DMS53 treated with DMSO at 0.1 percent for 48 hours (cell line): ENCODE results near the gene BICD1.
"Not testable (repeated sequence)": the region's sequence is repeated elsewhere in the genome, so short reads cannot be mapped to it uniquely, and the experiment has no call there.

Experiments
- DNase-seq: peaks from one replicate; lab custom pipeline; 2025; ENCODE audit not compliant: unreplicated experiment; lab: John Stamatoyannopoulos, UW

Gene BICD1

DNA sequence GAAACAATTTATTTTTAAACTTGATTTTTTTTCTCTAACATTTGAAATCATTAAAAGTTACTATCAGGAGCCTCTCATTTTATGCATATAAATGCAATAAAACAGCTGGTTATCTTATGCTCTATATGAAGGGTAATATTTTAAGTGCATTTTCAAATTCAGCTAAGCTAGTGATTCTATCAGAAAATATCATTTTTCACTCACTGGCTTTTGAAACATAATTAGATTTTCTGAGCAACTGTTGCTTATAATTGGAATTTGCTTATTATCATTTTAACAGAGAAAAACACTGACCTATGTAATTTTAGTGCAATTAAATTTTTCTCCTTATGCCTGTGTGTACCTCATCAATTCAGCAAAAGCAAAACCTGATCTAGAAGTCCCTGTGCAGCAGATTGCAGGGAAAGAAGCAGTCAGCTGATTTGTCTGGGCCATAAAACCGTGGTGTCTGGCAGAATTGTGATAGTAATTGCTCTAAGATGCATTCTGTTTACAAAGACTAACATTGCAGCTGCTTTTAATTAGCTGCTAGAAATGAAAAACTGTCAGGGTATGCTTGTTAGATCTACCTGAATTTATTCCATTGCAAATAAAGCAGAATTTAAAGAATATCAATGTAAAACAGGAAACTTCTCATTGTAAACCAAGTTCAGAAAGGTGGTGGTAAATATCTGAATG is 75.0 kb downstream of the BICD1 start:
- no peak for DNase-seq

DNA sequence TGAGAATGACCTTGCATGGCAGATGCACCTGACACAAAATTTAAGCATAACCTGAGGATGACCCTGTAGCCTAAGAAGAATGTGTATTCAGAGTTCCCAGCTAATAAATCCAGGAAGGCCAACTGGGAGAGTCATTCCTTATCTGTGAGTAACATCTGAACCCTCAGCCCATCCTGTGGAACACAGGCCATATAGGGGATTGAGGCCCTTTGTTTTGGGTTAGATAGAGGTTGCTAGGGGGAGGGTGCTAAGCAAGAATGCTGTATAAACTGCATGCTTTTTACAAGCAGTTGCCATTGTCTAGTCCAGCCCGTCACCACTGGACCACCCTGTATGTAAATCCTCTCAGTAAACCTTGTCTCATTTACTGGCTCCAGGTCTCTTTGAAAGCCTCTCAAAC is 77.0 kb downstream of the BICD1 start:
- no peak for DNase-seq

GRCh38 chr12:32187127-32187526 is 80.5 kb downstream of the BICD1 start:
- not testable (repeated sequence) for DNase-seq

GRCh38 chr12:32191445-32191844 is 84.8 kb downstream of the BICD1 start:
- DNase-seq = no peak

DNA sequence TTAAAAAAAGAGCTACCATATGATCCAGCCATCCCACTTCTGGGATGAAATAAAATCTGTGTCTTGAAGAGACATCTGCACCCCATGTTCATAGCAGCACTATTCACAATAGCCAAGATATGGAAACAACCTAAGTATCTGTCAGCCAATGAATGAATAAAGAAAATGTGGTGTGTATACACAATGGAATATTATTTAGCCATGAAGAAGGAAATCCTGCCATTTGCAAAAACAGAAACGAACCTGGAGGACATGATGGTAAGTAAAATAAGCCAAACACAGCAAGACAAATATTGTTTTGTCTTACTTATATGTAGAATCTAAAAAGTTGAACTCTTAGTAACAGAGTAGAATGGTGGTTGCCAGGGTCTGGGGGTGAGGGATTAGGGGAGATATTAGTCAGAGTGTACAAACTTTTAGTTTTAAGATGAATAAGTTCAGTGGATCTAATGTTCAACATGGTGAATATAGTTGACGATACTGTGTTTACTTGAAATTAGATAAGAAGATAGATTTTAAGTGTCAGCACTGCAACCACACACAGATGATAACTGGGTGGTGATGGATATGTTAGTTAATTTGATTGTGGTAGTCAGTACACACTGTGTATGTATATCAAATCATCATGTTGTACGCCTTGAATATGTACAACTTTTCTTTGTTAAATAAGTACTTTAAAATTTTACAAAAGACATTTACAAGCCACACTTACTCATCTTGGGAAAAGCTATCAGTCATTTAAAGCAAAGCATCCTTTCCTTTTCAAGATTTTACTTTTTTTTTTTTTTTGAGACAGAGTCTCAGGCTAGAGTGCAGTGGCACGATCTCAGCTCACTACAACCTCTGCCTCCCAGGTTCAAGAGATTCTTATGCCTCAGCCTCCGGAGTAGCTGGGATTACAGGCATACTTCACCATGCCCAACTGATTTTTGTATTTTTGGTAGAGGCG is 89.9 kb downstream of the BICD1 start:
- DNase-seq = no peak

DNA sequence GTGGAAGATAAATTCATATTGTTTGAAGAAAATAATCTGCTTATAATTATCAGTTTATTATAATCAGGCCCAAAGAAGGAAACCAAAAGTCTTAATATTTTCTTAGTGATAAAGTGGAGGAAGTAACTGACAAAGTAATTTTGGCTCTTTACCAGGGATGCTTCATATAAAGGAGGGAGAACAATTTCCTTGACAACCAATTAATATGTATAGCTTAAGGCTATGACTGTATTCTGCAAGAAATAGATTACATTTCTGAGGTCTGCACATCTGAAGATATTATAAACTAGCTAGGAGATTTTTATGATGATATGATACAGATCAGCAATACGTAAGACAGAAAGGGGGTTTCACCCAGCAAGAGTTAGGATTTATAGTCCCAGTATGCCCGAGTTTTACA is 90.8 kb downstream of the BICD1 start:
- DNase-seq = no peak

GRCh38 chr12:32198555-32198954 is 91.9 kb downstream of the BICD1 start:
- no peak for DNase-seq

DNA sequence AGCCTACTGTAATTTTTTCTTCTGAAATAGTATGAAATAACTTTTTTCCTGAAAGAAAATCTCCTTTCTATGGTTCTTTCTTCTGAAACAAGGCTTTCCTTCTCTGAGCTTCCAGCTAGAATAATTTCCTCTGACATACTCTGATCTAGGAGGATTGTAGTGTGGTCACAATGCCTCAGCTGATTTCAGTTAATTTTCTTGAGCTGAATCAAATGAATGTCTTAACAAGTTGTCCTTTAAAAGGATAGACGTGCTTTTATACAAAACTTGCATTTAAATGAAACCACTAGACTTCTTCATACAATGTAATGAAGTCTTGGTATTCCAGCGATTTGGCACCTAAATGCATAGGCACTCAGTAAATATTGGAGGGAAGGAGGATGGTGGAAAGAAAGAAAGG is 94.4 kb downstream of the BICD1 start:
- DNase-seq = no peak

GRCh38 chr12:32201976-32202375 is 95.3 kb downstream of the BICD1 start:
- no peak for DNase-seq

GRCh38 chr12:32205731-32206130 is 99.1 kb downstream of the BICD1 start:
- DNase-seq = no peak

- DNase-seq = no peak
Measured at GRCh38 chr12:32208355-32208754, 101.7 kb downstream of the BICD1 start.

GRCh38 chr12:32211066-32211899 is 104.6 kb downstream of the BICD1 start:
- DNase-seq = no peak

- DNase-seq = no peak
Measured at GRCh38 chr12:32211900-32212156, 105.2 kb downstream of the BICD1 start.

DNA sequence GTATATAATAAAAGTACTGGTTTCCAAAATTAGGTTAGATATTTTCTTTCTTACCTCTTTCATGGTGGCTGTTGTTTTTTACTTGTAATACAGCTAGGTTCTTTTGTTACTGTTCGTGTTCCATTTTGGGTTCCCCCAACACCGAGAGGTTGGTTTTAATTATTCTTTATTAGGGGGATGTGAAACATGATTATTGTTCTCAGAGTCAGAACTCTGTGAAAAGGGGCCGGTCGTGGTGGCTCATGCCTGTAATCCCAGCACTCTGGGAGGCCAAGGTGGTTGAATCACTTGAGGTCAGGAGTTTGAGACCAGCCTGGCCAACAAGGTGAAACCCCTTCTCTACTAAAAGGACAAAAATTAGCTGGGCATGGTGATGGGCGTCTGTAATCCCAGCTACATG is 108.1 kb downstream of the BICD1 start:
- DNase-seq = no peak

DNA sequence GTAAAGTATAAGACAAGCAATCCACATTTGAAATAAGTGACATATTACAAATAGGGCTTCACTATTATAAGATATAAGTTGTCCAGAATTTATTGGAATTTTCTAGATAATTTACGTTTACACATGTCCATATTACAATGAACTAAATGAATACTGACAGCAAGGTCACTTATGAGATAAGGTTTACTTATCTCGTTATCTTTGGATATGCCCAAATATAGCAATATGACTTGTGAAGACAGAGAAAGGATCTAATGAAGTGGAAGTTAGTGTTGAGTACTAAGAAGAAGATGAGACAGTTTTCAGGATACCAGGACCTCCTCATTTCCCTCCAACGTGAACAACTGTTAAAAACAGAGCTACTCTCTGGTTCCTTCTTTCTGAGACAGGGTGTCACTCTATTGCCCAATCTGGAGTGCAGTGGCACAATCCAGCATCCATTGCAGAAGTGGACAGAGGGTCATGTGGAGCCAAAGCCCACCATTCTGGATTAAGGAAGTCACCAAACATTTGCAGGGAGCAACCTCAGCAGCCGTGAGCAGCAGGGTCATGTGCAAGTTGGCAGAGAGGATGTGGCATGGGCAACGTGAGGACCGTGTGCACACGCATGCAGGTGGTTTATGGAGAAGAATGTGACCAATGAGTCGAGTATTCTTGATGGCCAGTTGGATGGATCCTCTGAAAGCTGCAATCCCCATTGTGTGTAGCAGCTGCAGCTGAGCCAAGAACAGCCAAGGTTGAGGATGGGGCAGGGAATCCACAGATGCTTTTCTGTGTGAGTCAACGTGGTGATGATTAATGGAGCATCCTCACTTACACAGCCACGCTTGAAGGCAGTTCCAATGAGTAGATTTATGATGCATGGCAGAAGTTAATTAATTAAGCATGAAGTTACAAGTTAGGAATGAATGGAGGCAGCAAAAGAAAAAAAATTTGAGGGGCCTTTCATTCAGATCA is 111.0 kb downstream of the BICD1 start:
- no peak for DNase-seq

DNA sequence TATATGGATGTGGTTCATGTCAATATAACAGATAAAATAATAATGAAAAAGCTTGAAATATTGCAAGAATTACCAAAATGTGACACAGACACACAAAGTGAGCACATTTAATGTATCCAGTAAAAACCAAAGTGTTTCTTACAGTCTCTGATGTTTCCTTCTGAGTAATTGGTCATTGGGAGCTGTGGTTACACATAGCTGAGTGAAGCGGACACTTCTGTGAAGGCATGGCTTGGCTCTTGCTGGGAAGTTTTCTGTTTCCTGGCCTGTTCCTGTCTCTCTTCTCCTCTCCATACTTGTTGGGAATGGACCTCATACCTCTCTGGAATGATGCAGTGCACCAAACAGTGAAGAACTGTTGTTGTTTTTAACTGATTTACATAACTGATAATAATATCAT is 117.3 kb downstream of the BICD1 start:
- DNase-seq = no peak

DNA sequence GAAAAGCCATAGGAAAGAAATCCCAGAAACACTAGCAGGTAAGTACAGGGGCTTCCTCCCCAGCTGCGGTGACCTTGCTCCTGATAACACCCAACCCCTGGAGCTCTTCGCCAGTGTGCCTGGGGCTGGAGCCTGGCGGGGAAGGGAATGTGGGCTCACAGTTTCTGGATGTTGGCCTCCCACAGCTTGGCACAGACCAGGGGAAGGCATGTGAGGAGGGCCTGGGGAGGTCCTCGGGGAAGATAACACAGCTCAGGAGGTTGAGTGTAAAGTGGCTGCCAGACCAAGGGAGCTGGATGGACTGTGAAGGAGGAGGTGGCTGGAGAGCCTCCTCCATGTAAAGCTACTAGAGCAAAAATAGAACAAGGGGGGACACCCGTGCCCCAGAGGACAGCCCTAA is 120.1 kb downstream of the BICD1 start:
- no peak for DNase-seq

- no peak for DNase-seq
Measured at GRCh38 chr12:32229971-32230612, 123.4 kb downstream of the BICD1 start.

- no peak for DNase-seq
Measured at GRCh38 chr12:32230613-32230993, 124.0 kb downstream of the BICD1 start.

- DNase-seq = not testable (repeated sequence)
Measured at GRCh38 chr12:32231361-32231760, 124.7 kb downstream of the BICD1 start.
